ENCODE measurements around the gene SMO. TPM values are rescaled to one million over a fixed set of nuclear protein-coding genes. Genes with fewer than 3 reads are reported as not detected.
"Not testable (repeated sequence)": the region's sequence is repeated elsewhere in the genome, so short reads cannot be mapped to it uniquely, and the experiment has no call there.

SMO gene
- total RNA-seq, 2 donors from 2014 or later: 0.07 to 0.84 TPM

DNA sequence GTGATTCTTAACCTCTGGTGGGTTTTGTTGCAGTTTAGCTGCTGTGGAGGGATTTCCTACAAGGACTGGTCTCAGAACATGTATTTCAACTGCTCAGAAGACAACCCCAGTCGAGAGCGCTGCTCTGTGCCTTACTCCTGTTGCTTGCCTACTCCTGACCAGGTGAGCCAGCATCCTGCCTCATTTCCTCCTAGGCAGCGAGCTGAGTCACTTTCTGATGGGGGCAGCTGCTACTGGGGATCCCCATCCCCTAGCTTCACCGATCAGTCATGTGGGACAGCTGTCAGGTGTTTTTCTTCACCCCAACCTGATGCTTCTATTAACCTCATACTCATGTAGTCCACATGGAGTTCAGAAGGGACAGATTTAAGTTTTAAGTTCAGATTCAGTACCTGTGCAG, 21.7 kb upstream of the SMO start:
- ATAC-seq: peak in 1 of 2 donors; percentile 36
- Mint-ChIP-seq H3K27ac (no peak overlapping the region), H3K36me3 (no peaks in the 10 kb centered on the region), H3K9me3 (no peaks in the 10 kb centered on the region)
- no peak for DNase-seq (ENCODE audit: low spot score in 2 of 2)

DNA sequence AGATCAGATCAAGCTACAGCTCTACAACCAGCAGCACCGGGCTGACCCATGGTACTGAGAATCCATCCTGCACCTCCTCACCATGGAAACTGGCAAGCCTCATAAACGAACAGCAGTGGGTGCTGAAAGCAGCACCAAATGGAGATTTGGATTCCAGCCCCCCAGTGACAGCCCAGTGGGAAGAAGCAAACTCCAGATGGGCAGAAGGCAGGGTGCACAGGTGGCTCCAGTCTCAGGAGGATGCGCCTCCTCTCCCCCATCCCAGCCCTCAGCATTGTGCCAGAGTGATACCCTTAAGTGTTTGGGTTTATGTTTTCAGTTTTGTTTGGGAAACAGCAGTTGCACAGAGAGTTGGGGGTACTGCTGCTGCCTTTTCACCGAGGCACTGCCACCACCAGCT, 20.6 kb upstream of the SMO start:
- H3K27ac Mint-ChIP-seq: no peak overlapping the region
- ATAC-seq (no peak), DNase-seq (ENCODE audit: low spot score in 2 of 2) (no peak)
- H3K9me3 Mint-ChIP-seq: no peaks in the 10 kb centered on the region
- H3K36me3 Mint-ChIP-seq: no peaks in the 10 kb centered on the region

DNA sequence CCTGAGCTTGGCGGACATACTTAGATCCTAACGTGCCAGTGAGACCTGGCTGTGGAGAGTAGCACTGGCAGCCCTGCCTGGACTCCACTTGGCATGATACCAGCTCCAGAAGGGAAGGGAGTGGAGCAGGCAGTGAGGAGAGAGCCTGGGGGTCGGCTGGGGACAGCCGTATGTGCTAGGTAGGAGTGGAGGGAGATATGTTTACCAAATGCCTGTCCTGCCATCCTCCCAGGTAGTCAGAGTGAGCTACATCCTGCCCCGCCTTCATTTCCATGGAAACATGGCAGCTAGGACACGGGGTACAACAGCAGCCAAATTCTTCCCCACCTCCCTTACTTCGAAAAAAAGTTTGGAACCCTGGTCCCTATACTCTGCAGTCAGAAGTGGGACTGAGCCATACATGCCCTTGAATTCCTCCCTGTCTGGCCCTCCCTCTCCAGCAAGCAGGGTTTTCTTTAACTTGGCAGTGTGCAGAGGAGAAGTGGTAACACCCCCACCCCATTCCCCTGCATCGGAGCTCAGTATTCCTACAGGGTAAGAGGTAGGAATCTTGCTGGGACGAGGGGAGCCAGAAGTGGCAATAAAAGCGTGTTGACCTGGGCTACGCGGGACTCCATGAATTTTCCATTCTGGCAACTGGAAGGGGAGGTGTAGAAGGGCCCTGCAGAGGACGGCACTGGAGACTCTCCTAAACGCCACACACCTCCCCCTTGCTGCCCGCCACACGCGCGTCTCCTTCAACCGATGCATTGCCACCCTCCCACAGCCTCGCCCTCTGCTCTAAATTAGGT, 20.0 kb upstream of the SMO start:
- DNase-seq (ENCODE audit: low spot score in 2 of 2) (no peak), ATAC-seq (no peak)
- H3K36me3 Mint-ChIP-seq: no peaks in the 10 kb centered on the region
- H3K9me3 Mint-ChIP-seq: no peaks in the 10 kb centered on the region
- no peak overlapping the region for H3K27ac Mint-ChIP-seq

DNA sequence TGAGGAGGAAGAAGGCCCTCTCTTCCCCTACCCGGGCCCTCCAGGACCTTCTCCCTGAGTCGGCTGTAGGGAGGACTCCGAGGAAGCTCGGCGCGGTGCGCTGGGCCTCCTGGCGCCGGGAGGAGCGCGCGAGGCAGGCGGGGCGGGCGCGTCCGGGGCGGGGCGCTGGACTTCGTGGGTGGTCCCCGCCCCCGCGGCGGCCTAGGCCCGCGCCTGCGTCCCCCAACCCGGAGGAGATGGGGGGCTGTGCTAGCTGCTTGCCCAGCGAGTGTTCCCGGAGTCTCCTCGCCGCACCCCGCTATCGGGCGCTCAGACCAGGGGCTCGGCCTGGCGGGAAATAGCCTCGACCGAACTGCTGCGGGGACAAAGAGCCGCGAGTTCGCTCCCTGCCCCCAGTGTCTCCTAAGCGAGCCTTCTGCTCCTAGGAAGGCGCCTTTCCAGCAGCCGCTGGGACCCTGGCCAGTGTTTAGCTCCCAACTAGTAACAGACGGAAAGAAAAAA, 19.2 kb upstream of the SMO start:
- DNase-seq (ENCODE audit: low spot score in 2 of 2) (peak in 1 of 2 donors; percentile 50), ATAC-seq (peak; percentile 71 to 78)
- no peaks in the 10 kb centered on the region for H3K36me3 Mint-ChIP-seq
- H3K27ac Mint-ChIP-seq: peak overlapping the region in 1 of 2 donors; percentile 60
- H3K9me3 Mint-ChIP-seq: no peaks in the 10 kb centered on the region

DNA sequence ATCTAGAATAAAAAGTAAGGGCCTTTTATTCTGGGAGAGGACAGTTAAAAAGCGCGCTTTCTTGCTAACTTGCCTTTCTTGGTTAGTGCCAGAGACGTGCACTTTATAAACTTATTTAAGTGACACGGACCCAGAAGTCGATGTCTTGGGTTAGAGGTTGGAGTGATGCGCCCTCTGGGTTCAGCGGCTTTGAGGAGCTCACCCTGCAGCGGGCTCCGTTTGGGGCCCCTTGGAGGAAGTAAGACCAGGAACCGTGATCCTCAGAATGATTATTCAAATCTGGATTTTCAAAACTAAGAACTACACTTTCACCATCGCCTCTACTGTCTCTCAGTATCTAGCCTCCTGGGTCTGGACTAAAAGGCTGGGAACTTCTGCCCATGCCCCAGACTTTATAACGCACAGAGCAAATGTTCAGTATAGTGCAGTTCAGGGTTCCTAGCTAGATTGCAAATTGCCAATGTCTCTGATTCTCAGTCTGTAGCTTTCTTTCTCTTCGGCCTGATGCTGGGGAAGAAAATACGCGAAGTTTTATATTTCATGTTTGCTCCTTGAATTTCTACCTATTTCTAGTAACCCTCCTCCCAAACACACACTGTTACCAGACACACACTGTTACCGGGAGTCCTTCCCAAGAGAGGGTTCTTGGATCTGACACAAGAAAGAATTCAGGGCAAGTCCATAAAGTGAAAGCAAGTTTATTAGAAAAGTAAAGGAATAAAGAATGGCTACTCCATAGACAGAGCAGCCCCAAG, 18.6 kb upstream of the SMO start:
- Mint-ChIP-seq H3K27ac (peak overlapping the region in 1 of 2 donors; percentile 60), H3K36me3 (no peaks in the 10 kb centered on the region), H3K9me3 (no peaks in the 10 kb centered on the region)
- DNase-seq (ENCODE audit: low spot score in 2 of 2) (peak in 1 of 2 donors; percentile 38), ATAC-seq (peak; percentile 69 to 87)

DNA sequence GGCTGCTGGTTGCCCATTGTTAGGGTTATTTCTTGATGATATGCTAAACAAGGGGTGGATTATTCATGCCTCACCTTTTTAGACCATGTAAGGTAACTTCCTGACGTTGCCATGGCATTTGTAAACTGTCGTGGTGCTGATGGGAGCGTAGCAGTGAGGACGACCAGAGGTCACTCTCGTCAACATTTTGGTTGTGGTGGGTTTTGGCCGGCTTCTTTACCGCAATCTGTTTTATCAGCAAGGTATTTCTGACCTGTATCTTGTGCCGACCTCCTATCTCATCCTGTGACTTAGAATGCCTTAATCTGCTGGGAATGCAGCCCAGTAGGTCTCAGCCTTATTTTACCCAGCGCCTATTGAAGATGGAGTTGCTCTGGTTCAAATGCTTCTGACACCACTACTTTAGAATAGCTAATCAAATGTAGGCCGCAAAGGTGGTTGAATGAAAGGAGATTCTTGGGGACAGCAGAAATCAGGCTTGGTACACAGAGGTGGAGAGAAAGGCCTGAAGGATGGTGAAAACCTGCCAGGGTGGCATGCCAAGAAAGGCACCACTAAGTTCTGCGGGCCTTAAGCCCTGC, 17.9 kb upstream of the SMO start:
- no peaks in the 10 kb centered on the region for H3K9me3 Mint-ChIP-seq
- no peak overlapping the region for H3K27ac Mint-ChIP-seq
- DNase-seq (ENCODE audit: low spot score in 2 of 2): no peak
- no peaks in the 10 kb centered on the region for H3K36me3 Mint-ChIP-seq
- ATAC-seq: no peak

DNA sequence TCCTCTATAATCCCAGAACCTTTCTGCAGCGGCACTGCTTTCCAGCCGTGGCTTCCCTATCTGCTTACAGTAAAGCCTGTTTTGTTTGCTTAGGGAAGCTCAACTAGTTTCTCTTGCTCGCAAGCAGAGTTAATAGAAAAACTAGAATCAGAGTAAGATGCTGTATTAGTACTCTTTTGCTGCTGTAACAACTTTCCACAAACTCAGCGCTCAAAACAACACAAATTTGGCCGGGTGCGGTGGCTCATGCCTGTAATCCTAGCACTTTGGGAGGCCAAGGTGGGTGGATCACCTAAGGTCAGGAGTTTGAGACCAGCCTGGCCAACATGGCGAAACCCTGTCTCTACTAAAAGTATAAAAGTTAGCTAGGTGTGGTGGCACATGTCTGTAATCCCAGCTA, 14.6 kb upstream of the SMO start:
- H3K27ac Mint-ChIP-seq; H3K36me3 Mint-ChIP-seq; H3K9me3 Mint-ChIP-seq; DNase-seq (ENCODE audit: low spot score in 2 of 2); ATAC-seq: not testable (repeated sequence)

DNA sequence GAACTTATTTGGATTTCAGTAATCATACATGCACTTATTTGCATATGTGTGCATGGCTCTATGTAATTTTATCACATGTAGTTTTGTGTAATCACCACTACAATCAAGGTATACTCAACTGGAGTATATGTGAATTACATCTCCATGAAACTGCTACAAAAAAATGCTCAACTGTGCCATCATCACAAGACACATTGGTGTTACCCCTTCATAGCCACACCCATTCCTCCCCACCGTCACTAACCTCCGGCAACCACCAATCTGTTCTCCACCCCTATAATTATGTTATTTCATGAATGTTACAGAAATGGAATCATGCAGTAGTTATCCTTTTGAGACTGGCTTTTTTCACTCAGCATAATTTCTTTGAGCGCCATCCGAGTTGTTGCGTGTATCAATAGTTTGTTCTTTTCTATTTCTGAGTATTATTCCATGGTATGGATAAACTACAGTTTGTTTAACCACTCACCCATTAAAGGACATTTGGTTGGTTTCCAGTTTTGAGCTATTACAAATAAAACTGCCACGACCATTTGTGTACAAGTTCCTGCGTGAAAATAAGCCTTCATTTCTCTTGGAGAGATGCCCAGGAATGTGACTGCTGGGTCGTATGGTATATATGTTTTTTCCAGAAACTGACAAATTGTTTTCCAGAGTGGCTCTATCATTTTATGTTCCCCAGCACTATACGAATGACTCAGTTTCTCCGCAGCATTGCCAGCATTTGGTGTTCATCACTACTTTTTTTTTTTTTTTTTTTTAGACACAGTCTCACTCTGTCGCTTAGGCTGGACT, 11.3 kb upstream of the SMO start:
- ATAC-seq: no peak
- no peaks in the 10 kb centered on the region for H3K36me3 Mint-ChIP-seq

DNA sequence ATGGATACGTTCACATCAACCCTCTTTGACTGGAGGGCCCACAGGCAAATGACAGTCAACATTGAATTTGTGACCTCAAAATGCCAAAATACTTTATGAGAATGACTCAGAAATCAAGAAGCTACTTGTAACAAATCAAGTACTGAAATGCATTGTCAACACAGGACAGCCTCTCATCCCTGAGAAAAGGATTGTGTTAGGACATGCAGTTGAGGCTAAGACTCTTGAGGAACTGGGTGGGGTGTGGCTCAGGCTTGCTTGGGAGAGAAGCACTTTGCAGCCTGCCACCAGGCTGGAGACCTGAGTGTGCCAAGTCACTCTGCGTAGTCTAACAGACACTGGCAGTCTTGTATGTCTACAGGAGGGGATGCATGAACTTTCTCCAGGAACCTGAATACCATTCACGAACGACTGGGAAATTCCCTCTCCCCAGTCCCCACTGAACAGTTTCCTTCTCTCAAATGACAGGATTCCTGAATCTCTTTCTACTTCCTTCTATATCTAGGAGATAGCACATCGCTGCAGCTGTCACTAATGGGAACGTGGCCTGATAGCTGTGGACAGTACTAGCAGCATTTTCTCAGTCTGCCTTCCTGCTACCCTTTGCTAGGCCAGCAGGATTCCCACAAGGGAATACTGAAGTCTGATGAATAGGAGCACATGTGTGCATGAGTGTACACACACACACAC, 3.3 kb upstream of the SMO start:
- H3K36me3 Mint-ChIP-seq: peaks cover 5 to 6% of the 10 kb centered on the region in 2 donors
- H3K27ac Mint-ChIP-seq: no peak overlapping the region
- ATAC-seq (peak in 1 of 2 donors; percentile 27), DNase-seq (ENCODE audit: low spot score in 2 of 2) (no peak)
- H3K9me3 Mint-ChIP-seq: no peaks in the 10 kb centered on the region

More for the DNA sequence above, 11.3 kb upstream of the SMO start:
- no peak for DNase-seq (ENCODE audit: low spot score in 2 of 2)
- no peak overlapping the region for H3K27ac Mint-ChIP-seq
- H3K9me3 Mint-ChIP-seq: no peaks in the 10 kb centered on the region

DNA sequence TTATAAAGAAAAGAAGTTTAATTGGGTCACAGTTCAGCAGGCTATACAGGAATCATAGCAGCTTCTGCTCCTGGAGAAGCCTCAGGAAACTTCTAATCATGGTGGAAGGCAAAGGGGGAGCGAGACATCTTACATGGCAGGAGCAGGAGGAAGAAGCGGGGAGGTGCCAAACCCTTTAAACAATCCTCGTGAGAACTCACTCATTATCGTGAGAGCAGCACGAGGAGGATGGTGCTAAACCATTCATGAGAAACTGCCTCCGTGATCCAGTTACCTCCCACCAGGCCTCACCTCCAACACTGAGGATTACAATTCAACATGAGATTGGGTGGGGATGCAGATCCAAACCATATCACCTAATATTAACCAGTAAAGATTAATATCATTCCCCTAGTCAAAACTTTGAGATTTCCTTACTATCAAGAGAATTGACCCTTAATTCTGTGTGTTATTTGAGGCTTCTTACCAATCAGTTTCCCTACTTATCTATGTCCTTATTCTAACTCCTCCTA, 1.6 kb upstream of the SMO start:
- ATAC-seq (no peak), DNase-seq (ENCODE audit: low spot score in 2 of 2) (no peak)
- Mint-ChIP-seq H3K9me3 (no peaks in the 10 kb centered on the region), H3K36me3 (peaks cover 5 to 9% of the 10 kb centered on the region in 2 donors), H3K27ac (no peak overlapping the region)

DNA sequence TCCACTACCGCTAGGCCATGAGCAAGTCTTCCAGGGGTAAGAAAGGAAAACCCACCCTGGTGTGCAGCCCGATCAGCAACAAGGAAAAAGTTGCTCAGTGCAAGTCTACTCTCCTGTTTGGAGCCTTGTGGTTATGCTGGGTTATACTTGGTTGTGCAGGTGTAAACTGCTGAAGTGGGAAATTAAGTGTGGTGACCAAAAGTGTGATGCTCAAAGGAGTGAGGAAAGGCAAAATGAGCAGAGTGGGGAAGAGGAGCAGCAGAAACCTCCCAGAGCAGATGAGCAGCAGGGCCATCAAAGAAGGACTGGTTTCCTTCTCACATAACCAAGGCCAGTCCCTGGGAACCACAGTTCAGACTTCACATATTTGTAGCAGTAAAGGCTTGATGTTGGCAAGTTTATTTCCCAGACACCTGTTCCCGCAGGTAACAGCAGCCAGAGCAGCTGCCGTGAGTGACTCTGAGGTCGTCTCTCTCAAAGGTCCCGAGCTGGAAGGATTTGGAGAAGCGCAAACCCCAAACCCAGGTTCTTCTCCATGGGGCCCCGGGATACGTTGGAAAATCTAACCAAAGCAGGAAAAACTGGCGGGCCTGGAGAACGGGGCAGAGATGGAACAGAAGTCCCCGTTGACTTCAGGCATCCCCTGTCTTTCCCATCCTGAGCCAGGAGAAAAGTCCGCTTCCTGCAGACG, 607 bp upstream of the SMO start:
- no peak overlapping the region for H3K27ac Mint-ChIP-seq
- H3K36me3 Mint-ChIP-seq: peaks cover 5 to 11% of the 10 kb centered on the region in 2 donors
- H3K9me3 Mint-ChIP-seq: no peaks in the 10 kb centered on the region
- ATAC-seq: no peak
- no peak for DNase-seq (ENCODE audit: low spot score in 2 of 2)

DNA sequence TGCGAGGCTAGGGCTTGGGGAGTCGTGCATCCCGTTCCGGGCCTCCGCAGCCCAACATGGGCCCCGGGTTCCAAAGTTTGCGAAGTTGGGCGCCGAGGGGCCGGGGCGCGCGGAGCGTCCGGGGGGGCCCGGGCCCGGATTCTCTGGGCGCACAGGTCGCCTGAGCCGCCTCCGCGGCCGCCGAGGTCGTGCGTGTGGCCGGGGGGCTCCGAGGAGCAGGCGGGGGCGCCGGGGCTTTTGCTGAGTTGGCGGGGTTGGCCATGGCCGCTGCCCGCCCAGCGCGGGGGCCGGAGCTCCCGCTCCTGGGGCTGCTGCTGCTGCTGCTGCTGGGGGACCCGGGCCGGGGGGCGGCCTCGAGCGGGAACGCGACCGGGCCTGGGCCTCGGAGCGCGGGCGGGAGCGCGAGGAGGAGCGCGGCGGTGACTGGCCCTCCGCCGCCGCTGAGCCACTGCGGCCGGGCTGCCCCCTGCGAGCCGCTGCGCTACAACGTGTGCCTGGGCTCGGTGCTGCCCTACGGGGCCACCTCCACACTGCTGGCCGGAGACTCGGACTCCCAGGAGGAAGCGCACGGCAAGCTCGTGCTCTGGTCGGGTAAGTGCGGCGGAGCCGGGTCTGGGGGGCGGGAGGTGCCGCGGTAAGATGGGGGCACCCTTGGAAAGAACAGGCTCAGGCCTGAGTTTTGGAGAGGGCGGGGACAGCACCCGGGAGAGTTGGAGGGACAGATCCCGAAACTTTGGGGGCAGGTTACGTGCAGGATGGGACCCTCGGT, 643 bp downstream of the SMO start:
- DNase-seq (ENCODE audit: low spot score in 2 of 2) (no peak), ATAC-seq (peak; percentile 45 to 50)
- Mint-ChIP-seq H3K36me3 (peaks cover 5 to 11% of the 10 kb centered on the region in 2 donors), H3K9me3 (no peaks in the 10 kb centered on the region), H3K27ac (no peak overlapping the region)

DNA sequence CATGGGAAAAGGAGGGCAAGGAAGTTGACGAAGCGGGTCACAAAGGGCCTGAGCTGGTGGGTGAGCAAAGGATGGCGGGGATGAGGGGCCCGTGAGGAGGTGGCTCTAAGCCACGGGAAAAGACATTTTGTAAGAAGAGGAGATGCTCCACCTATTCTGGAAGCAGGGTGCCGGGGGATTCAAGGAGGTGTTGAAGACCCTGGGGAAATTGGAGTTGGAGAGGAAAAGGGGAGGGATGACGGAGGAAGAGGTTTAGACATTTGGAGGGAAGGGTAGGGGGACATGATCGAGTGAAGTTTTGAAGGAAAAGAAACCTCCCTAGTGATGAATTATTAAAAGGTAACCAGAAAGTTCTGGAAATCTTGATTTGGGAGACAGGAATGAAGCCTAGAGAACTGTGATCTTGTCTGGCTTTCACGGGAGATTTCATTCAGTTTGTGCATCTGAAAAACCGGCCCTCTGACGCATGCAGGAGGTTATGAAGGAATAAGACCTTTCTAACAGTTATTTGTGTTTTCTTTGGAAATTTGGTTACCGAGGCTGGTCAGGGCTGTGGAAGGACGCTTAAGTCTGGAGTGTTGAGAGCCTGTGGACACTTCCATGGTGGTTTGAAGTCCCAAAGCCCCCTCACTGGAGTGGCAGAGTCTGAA, 1.4 kb downstream of the SMO start:
- peaks cover 5 to 11% of the 10 kb centered on the region in 2 donors for H3K36me3 Mint-ChIP-seq
- DNase-seq (ENCODE audit: low spot score in 2 of 2) (no peak), ATAC-seq (no peak)
- H3K9me3 Mint-ChIP-seq: no peaks in the 10 kb centered on the region
- no peak overlapping the region for H3K27ac Mint-ChIP-seq

DNA sequence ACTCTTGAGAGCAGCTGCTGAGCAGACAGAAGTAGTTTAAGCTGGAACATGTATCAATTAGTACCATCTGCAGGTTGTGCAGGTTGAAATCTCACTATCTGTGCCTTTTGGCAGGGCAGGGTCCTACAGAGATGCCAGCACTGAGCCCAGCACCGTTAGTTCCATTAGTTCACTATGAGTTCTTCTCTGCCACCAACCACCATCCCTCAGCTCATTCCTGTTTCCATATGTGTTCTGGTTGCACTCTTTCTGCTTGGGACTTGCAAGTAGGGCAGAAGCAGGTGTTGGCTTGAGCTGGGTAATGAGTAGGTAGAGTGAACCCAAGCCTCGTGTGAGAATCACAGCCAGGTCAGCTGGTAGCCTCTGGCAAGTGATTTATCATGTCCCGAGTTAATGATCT, 2.8 kb downstream of the SMO start:
- peaks cover 5 to 11% of the 10 kb centered on the region in 2 donors for H3K36me3 Mint-ChIP-seq
- H3K27ac Mint-ChIP-seq: no peak overlapping the region
- DNase-seq (ENCODE audit: low spot score in 2 of 2): no peak
- no peaks in the 10 kb centered on the region for H3K9me3 Mint-ChIP-seq
- ATAC-seq: no peak
